ENCODE measurements around the gene UBA52. TPM values are rescaled to one million over a fixed set of nuclear protein-coding genes. Genes with fewer than 3 reads are reported as not detected.
"Not testable (repeated sequence)": the region's sequence is repeated elsewhere in the genome, so short reads cannot be mapped to it uniquely, and the experiment has no call there.

UBA52 gene
- total and polyA plus RNA-seq, 4 experiments from 2014 or later: 1,135 to 1,978 (median 1,827) TPM

DNA sequence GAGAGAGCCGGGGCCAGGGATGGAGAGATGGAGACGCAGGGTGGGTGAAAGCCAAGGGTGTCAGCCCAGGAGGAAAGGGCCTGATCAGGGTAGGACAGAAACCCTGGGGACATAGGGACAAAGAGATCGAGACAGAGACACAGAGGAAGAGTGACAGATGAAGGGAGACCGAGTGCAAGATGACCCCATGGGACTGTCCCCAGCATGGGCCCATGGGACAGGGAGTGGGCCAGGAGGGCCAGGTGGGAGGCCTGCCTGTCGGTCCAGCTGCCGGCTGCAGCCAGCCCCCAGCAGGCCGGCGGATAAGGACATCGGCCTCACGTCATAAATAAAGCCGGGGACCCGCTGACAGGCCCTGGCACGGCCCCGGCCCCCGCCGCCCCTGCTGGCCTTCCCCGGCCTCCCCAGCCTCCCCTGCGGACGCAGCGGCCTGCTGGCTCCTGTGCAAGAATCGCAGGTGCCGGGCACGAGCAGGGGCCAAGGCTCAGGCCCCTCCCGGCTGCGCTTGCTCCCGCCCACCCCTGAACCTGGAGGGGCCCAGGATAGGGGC, 23.2 kb downstream of the UBA52 start:
- Mint-ChIP-seq H3K9me3 (no peaks in the 10 kb centered on the region), H3K4me3 (peak overlapping the region; percentile 69 to 85 (median 76))
- CTCF ChIA-PET (ENCODE audit: partially characterized antibody): interaction anchor here (1.2 to 3.1 kb wide), 5 partner anchors 87 to 322 kb away, joined by 3 to 25 read pairs (median 7); no protein-coding TSS in a partner anchor

DNA sequence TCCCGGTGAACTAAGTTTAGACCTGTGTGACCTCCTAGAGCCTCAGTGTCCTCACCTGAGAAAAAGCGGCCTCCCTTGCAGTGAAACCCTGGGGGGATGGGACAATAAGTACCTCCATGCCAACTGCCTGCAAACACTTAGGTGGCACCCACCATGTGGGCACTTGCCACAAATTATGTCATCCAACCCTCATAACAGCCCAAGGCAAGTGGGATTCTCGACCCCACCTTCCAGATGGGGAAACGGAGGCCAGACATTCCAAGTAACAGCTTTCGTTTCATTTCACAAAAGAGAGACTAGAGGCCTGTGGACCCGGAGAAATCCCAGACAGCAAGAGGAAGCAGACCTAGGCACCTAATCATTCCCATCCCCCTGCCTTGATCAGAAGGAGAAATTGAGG, 23.8 kb downstream of the UBA52 start:
- no peak for DNase-seq
- no peaks in the 10 kb centered on the region for H3K27me3 ChIP-seq (ENCODE audit: insufficient read depth, low read length)
- H3K9me3 ChIP-seq (ENCODE audit: control insufficient read depth in 1 of 2, low read length in 2 of 2): no peaks in the 10 kb centered on the region
- ChIA-PET CTCF (ENCODE audit: partially characterized antibody) (interaction anchor here (1.2 to 3.1 kb wide), 3 partner anchors 51 to 321 kb away, joined by 3 to 16 read pairs (median 3); no protein-coding TSS in a partner anchor), POLR2A (ENCODE audit: partially characterized antibody) (interaction anchor here (0.9 to 2.8 kb wide), 5 partner anchors 17 to 237 kb away, joined by 3 to 18 read pairs (median 3); partner anchors contain the start of genes TMEM59L, UBA52 and UPF1)
- Mint-ChIP-seq H3K4me3 (peak overlapping the region in 6 of 8 donors; percentile 33 to 64 (median 56)), H3K27me3 (peaks cover 0 to 7% of the 10 kb centered on the region in 2 donors), H3K4me1 (peaks cover 10 to 26% (median 17%) of the 10 kb centered on the region in 4 donors), H3K36me3 (peaks cover 0 to 6% of the 10 kb centered on the region in 2 donors), H3K9me3 (no peaks in the 10 kb centered on the region), H3K27ac (peak overlapping the region in 2 of 7 donors; percentile 29 to 36)
- intact Hi-C loops (cut with micrococcal nuclease): no loop called here
- H3K4me3 ChIP-seq (ENCODE audit: low read length in 2 of 2): no peak overlapping the region
- peaks cover 4% of the 10 kb centered on the region for H3K36me3 ChIP-seq (ENCODE audit: insufficient read depth, low read length)
- H3K4me1 ChIP-seq (ENCODE audit: insufficient read depth, low read length): peaks cover 20% of the 10 kb centered on the region
- H3K27ac ChIP-seq (ENCODE audit: low read depth, low read length): no peak overlapping the region

More for the DNA sequence above, 23.2 kb downstream of the UBA52 start:
- Mint-ChIP-seq H3K27ac (peak overlapping the region in 6 of 7 donors; percentile 56 to 91 (median 78)), H3K27me3 (peaks cover 0 to 5% of the 10 kb centered on the region in 2 donors), H3K4me1 (peaks cover 14 to 32% (median 21%) of the 10 kb centered on the region in 4 donors), H3K36me3 (peaks cover 0 to 6% of the 10 kb centered on the region in 2 donors)
- Histone ChIP-seq H3K4me3 (ENCODE audit: low read length in 2 of 2) (peak overlapping the region; percentile 52 to 57), H3K27me3 (ENCODE audit: insufficient read depth, low read length) (no peaks in the 10 kb centered on the region), H3K9me3 (ENCODE audit: control insufficient read depth in 1 of 2, low read length in 2 of 2) (no peaks in the 10 kb centered on the region), H3K27ac (ENCODE audit: low read depth, low read length) (peak overlapping the region; percentile 50), H3K4me1 (ENCODE audit: insufficient read depth, low read length) (peaks cover 26% of the 10 kb centered on the region), H3K36me3 (ENCODE audit: insufficient read depth, low read length) (peaks cover 4% of the 10 kb centered on the region)
- no peak for DNase-seq
- intact Hi-C loops (cut with micrococcal nuclease): loop anchor here (1.0 kb wide), 1 partner anchor 252 kb away; no protein-coding TSS in a partner anchor
- POLR2A ChIA-PET (ENCODE audit: partially characterized antibody): interaction anchor here (1.2 to 2.8 kb wide), 5 partner anchors 17 to 252 kb away, joined by 3 to 18 read pairs (median 10); partner anchors contain the start of genes ELL, TMEM59L, UBA52 and UPF1

DNA sequence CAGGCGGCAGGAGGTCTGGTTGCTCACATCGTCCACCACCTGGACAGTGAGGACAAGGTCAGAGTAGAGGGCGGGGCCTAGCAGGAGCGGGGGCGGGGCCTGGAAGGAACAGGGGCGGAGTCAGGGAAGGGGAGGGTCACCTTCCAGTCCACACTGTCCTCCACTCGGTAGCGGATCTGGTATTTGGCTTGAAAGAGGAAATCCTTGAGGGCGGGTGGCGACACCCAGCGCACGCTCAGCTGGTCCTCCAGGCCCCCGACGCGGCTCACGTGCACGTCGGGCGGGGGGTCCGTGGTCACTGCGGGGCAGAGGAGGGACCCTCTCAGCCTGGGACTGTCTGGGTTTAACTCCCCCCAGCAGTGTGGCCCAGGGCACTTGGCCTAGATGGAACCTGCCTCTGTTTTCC, 25.1 kb downstream of the UBA52 start:
- intact Hi-C loops (cut with micrococcal nuclease): no loop called here
- Mint-ChIP-seq H3K27me3 (peaks cover 4 to 11% of the 10 kb centered on the region in 2 donors), H3K27ac (peak overlapping the region in 3 of 7 donors; percentile 50 to 60 (median 51)), H3K4me3 (peak overlapping the region in 1 of 8 donors; percentile 55), H3K9me3 (no peaks in the 10 kb centered on the region), H3K4me1 (peaks cover 10 to 19% (median 12%) of the 10 kb centered on the region in 4 donors), H3K36me3 (peaks cover 0 to 3% of the 10 kb centered on the region in 2 donors)
- H3K36me3 ChIP-seq (ENCODE audit: insufficient read depth, low read length): no peaks in the 10 kb centered on the region
- H3K4me3 ChIP-seq (ENCODE audit: low read length in 2 of 2): no peak overlapping the region
- POLR2A ChIA-PET (ENCODE audit: partially characterized antibody): no interaction called here
- H3K27me3 ChIP-seq (ENCODE audit: insufficient read depth, low read length): no peaks in the 10 kb centered on the region
- CTCF ChIA-PET (ENCODE audit: partially characterized antibody): interaction anchor here (0.6 to 3.1 kb wide), 4 partner anchors 52 to 250 kb away, joined by 3 to 16 read pairs (median 3); no protein-coding TSS in a partner anchor
- peaks cover 15% of the 10 kb centered on the region for H3K4me1 ChIP-seq (ENCODE audit: insufficient read depth, low read length)
- H3K27ac ChIP-seq (ENCODE audit: low read depth, low read length): no peak overlapping the region
- no peaks in the 10 kb centered on the region for H3K9me3 ChIP-seq (ENCODE audit: control insufficient read depth in 1 of 2, low read length in 2 of 2)
- DNase-seq: no peak

DNA sequence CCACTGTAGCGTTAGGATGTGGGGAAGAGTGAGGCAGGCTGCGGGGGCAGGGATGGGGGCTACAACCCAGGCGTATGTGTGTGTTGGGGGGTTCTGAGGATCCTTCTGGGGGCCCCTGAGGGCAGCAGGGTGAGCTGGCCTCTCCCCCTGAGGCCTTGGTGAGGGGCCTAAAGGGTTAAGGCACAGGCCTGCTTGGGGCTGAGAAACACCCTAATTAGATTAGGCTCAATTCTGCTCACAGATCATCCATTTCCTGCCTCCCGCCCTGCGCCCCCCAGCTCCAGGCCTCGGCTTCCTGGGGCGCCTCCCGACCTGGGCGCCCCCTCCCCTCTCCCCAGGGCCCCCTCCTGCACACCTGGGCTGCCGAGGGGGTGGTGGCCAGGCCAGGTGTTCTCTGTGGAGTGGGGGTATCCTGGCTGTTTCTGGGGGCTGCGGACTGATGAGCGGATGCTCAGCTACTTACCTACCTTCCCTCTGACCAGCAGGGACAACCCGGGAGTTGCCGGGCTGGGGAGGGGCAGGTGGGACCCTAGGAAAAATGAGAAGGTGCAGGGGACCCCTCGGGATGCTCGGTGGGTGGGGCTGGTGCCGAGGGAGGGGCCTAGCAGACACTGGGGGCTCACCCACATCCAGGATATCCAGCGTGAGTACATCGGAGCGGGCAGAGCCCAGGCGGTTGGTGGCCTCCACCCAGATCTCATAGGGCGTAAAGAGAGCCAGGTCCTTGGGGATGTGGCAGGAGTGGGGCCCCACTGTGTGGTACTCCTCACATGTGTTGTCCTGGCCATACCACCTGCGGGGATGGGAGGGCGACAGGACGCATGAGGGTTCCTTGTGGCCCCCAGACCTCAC, 26.4 kb downstream of the UBA52 start:
- DNase-seq: no peak
- no peak overlapping the region for H3K4me3 ChIP-seq (ENCODE audit: low read length in 2 of 2)
- intact Hi-C loops (cut with micrococcal nuclease): no loop called here
- Mint-ChIP-seq H3K4me3 (no peak overlapping the region), H3K27ac (no peak overlapping the region), H3K27me3 (peaks cover 11 to 17% of the 10 kb centered on the region in 2 donors), H3K9me3 (no peaks in the 10 kb centered on the region), H3K36me3 (peaks cover 0 to 2% of the 10 kb centered on the region in 2 donors), H3K4me1 (peaks cover 10 to 21% (median 14%) of the 10 kb centered on the region in 4 donors)
- H3K4me1 ChIP-seq (ENCODE audit: insufficient read depth, low read length): peaks cover 15% of the 10 kb centered on the region
- no peaks in the 10 kb centered on the region for H3K9me3 ChIP-seq (ENCODE audit: control insufficient read depth in 1 of 2, low read length in 2 of 2)
- CTCF ChIA-PET (ENCODE audit: partially characterized antibody): interaction anchor here (0.7 to 3.1 kb wide), 3 partner anchors 244 to 249 kb away, joined by 3 to 16 read pairs (median 8); no protein-coding TSS in a partner anchor
- no peak overlapping the region for H3K27ac ChIP-seq (ENCODE audit: low read depth, low read length)
- peaks cover 2% of the 10 kb centered on the region for H3K27me3 ChIP-seq (ENCODE audit: insufficient read depth, low read length)
- H3K36me3 ChIP-seq (ENCODE audit: insufficient read depth, low read length): no peaks in the 10 kb centered on the region
- POLR2A ChIA-PET (ENCODE audit: partially characterized antibody): interaction anchor here (1.5 kb wide), 1 partner anchor 10 kb away, joined by 4 read pairs; the partner anchor contains the start of gene REX1BD

DNA sequence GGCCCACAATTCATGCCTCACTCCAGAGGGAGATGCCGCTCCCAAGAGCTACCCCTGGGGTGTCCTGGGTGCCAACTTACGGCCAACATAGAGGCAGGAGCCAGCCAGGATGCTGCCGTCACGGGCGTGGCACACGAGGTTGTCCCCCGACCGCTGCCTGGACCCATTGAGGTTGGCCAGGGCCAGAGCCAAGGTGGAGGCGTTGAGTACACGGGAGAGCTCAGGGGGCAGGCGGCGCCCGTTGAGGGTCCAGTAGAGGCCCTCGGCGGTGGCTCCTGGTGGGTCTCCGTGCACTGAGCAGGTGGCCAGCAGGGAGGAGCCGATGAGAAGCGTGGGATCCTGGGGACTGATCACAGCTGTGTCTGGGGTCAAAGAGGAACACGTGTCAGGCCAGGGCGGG, 27.8 kb downstream of the UBA52 start:
- no peak for DNase-seq
- H3K27me3 ChIP-seq (ENCODE audit: insufficient read depth, low read length): peaks cover 11% of the 10 kb centered on the region
- no peaks in the 10 kb centered on the region for H3K9me3 ChIP-seq (ENCODE audit: control insufficient read depth in 1 of 2, low read length in 2 of 2)
- peaks cover 11% of the 10 kb centered on the region for H3K4me1 ChIP-seq (ENCODE audit: insufficient read depth, low read length)
- Mint-ChIP-seq H3K27me3 (peaks cover 16 to 21% of the 10 kb centered on the region in 2 donors), H3K4me3 (no peak overlapping the region), H3K36me3 (no peaks in the 10 kb centered on the region), H3K9me3 (no peaks in the 10 kb centered on the region), H3K27ac (no peak overlapping the region), H3K4me1 (peaks cover 9 to 22% (median 14%) of the 10 kb centered on the region in 4 donors)
- CTCF ChIA-PET (ENCODE audit: partially characterized antibody): interaction anchor here (2.3 kb wide), 1 partner anchor 248 kb away, joined by 8 read pairs; no protein-coding TSS in a partner anchor
- H3K4me3 ChIP-seq (ENCODE audit: low read length in 2 of 2): no peak overlapping the region
- no peaks in the 10 kb centered on the region for H3K36me3 ChIP-seq (ENCODE audit: insufficient read depth, low read length)
- POLR2A ChIA-PET (ENCODE audit: partially characterized antibody): interaction anchor here (0.6 kb wide), 1 partner anchor 269 kb away, joined by 3 read pairs; no protein-coding TSS in a partner anchor
- intact Hi-C loops (cut with micrococcal nuclease): no loop called here
- H3K27ac ChIP-seq (ENCODE audit: low read depth, low read length): no peak overlapping the region

DNA sequence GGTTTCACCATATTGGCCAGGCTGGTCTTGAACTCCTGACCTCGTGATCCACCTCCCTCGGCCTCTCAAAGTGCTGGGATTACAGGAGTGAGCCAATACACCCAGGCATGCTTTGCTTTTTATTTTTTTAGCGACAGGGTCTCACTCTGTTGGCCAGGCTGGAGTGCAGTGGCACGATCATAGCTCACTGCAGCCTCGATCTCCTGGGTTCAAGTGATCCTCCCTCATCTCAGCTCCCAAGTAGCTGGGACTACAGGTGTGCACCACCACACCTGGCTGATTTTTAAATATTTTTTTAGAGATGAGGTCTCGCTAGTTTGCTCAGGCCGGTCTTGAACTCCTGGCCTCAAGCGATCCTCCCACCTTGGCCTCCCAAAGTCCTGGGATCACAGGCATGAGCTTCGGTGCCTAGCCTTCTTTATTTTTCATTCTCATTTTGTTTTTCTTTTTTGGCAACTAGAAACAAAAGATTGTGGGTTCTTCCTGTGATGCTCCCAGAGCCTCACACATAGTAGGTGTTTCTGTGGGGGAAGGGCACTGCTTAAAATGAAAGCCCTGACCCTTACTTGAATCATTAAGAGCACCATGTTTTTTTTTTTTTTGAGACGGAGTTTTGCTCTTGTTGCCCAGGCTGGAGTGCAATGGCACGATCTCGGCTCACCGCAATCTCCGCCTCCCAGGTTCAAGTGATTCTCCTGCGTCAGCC, 29.2 kb downstream of the UBA52 start:
- H3K9me3 Mint-ChIP-seq; POLR2A ChIA-PET (ENCODE audit: partially characterized antibody); H3K36me3 Mint-ChIP-seq; H3K36me3 ChIP-seq (ENCODE audit: insufficient read depth, low read length); H3K4me1 ChIP-seq (ENCODE audit: insufficient read depth, low read length); H3K9me3 ChIP-seq (ENCODE audit: control insufficient read depth in 1 of 2, low read length in 2 of 2); H3K27ac Mint-ChIP-seq; H3K27ac ChIP-seq (ENCODE audit: low read depth, low read length); H3K4me3 Mint-ChIP-seq; intact Hi-C loops (cut with micrococcal nuclease); H3K4me3 ChIP-seq (ENCODE audit: low read length in 2 of 2); DNase-seq: not testable (repeated sequence)
- H3K27me3 Mint-ChIP-seq: peaks cover 22 to 25% of the 10 kb centered on the region in 2 donors
- peaks cover 6 to 21% (median 12%) of the 10 kb centered on the region in 4 donors for H3K4me1 Mint-ChIP-seq
- H3K27me3 ChIP-seq (ENCODE audit: insufficient read depth, low read length): peaks cover 24% of the 10 kb centered on the region
- CTCF ChIA-PET (ENCODE audit: partially characterized antibody): interaction anchor here (1.2 to 2.3 kb wide), 2 partner anchors 12 to 246 kb away, joined by 3 to 8 read pairs; no protein-coding TSS in a partner anchor
